Cortex of kidney (tissue), 1 donor: ENCODE measurements around the gene GRIK5.

Source experiments
- DNase-seq: peaks from one replicate; lab custom pipeline; 2025; lab: John Stamatoyannopoulos, UW

GRIK5 gene

GRCh38 chr19:41990615-41991014 is 79.4 kb downstream of the GRIK5 start:
- no peak for DNase-seq

- no peak for DNase-seq
These were observed 80.0 kb downstream of the GRIK5 start for GRCh38 chr19:41990028-41990427.

- no peak for DNase-seq
These were observed 81.1 kb downstream of the GRIK5 start for GRCh38 chr19:41988947-41989346.

GRCh38 chr19:41987141-41987860 is 82.7 kb downstream of the GRIK5 start:
- DNase-seq: no peak

- no peak for DNase-seq
These were observed 85.0 kb downstream of the GRIK5 start for GRCh38 chr19:41984961-41985360.

GRCh38 chr19:41981724-41982123 is 88.3 kb downstream of the GRIK5 start:
- no peak for DNase-seq

- no peak for DNase-seq
These were observed 91.5 kb downstream of the GRIK5 start for GRCh38 chr19:41978470-41978869.

- no peak for DNase-seq
These were observed 92.1 kb downstream of the GRIK5 start for GRCh38 chr19:41977916-41978315.

GRCh38 chr19:41974652-41975051 is 95.4 kb downstream of the GRIK5 start:
- DNase-seq: no peak

- DNase-seq: no peak
These were observed 98.6 kb downstream of the GRIK5 start for GRCh38 chr19:41971363-41971762.

- no peak for DNase-seq
These were observed 100.1 kb downstream of the GRIK5 start for GRCh38 chr19:41969772-41970458.

GRCh38 chr19:41968751-41969595 is 101.0 kb downstream of the GRIK5 start:
- no peak for DNase-seq

- no peak for DNase-seq
These were observed 102.8 kb downstream of the GRIK5 start for GRCh38 chr19:41967054-41967783.

- DNase-seq: no peak
These were observed 104.9 kb downstream of the GRIK5 start for GRCh38 chr19:41965106-41965505.

GRCh38 chr19:41960973-41961372 is 109.0 kb downstream of the GRIK5 start:
- DNase-seq: no peak

- DNase-seq: peak; percentile 48
These were observed 110.7 kb downstream of the GRIK5 start, which contains the start of gene RABAC1 for GRCh38 chr19:41959056-41960053. Gene RABAC1, minus strand, starts transcription at chr19:41959321. Its CDS starts 29 bp downstream, at chr19:41959292.

- no peak for DNase-seq
These were observed 111.5 kb downstream of the GRIK5 start for GRCh38 chr19:41958367-41959055.

- DNase-seq: no peak
These were observed 112.1 kb downstream of the GRIK5 start for GRCh38 chr19:41957838-41958366.

- DNase-seq: no peak
These were observed 112.7 kb downstream of the GRIK5 start for GRCh38 chr19:41957161-41957837.
